ENCODE data around the gene ZBTB7A.

DNA sequence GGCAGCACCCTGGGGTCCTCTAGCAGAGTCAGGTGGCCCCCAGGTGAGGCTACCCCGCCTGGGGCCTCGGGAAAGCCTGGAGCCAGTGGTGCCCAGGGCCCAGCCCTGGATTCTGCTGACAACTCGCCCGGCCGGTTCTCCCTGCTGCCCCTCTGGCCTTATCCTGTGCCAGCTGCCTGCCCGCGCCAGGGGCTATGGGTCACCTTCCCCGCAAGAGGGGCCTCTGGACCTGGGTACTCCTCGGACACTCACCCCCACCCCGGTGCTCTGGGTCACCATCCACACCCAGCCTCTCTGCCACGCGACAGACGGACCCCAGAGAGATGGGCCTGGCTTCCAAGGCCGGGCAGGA lies 24.0 kb downstream of the ZBTB7A start:
- TF ChIP-seq, protein P1, sequence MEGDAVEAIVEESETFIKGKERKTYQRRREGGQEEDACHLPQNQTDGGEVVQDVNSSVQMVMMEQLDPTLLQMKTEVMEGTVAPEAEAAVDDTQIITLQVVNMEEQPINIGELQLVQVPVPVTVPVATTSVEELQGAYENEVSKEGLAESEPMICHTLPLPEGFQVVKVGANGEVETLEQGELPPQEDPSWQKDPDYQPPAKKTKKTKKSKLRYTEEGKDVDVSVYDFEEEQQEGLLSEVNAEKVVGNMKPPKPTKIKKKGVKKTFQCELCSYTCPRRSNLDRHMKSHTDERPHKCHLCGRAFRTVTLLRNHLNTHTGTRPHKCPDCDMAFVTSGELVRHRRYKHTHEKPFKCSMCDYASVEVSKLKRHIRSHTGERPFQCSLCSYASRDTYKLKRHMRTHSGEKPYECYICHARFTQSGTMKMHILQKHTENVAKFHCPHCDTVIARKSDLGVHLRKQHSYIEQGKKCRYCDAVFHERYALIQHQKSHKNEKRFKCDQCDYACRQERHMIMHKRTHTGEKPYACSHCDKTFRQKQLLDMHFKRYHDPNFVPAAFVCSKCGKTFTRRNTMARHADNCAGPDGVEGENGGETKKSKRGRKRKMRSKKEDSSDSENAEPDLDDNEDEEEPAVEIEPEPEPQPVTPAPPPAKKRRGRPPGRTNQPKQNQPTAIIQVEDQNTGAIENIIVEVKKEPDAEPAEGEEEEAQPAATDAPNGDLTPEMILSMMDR (IDR thresholded peaks at IDR 0.05; ENCODE audit: low read depth, low read length) = no peak
- TF ChIP-seq EZH2phosphoT487 (IDR thresholded peaks at IDR 0.05; ENCODE audit: low read depth) = no peak

All from OCI-LY3 (cell line).